Psoas muscle (tissue), 8 donors: ENCODE measurements around the gene ENPP3. TPM values are rescaled to one million over a fixed set of nuclear protein-coding genes. Genes with fewer than 3 reads are reported as not detected.

ENCODE experiments used
- ATAC-seq, 4 donors: fragments of 200-7000 bp; cut with Tn5 transposase; one replicate each; pipeline ENCODE4 v1.9.1; 2020; ENCODE audit warnings: moderate library complexity in 3 of 4, mild to moderate bottlenecking in 2 of 4
- DNase-seq, 2 donors: peaks; one replicate each; pipeline ENCODE4 v3.0.0-alpha.2; 2020
- H3K27ac ChIP-seq: fragments of 200-600 bp; one replicate; pipeline ENCODE4 v1.8.0; 2022
- H3K27me3 ChIP-seq, 3 donors: fragments of 200-600 bp in 1 of 3; one replicate each; pipeline versions ENCODE4 v1.6.1 to v1.8.0; 2013 to 2022; ENCODE audit warnings: low read length in 2 of 3, mild to moderate bottlenecking in 2 of 3, moderate library complexity in 1 of 3; ENCODE audit not compliant: insufficient read depth in 3 of 3
- H3K36me3 ChIP-seq, 2 donors: fragments of 200-600 bp in 1 of 2; one replicate each; pipeline versions ENCODE4 v1.6.1 to v1.8.0; 2013 to 2022; ENCODE audit warnings: low read depth in 1 of 2, mild to moderate bottlenecking in 1 of 2, moderate library complexity in 1 of 2; ENCODE audit not compliant: insufficient read depth in 1 of 2
- H3K4me1 ChIP-seq: fragments of 200-600 bp; one replicate; pipeline ENCODE4 v1.8.0; 2022
- H3K4me3 ChIP-seq: fragments of 200-600 bp; one replicate; pipeline ENCODE4 v1.8.0; 2022; ENCODE audit warnings: mild to moderate bottlenecking
- H3K9me3 ChIP-seq: fragments of 200-600 bp; one replicate; pipeline ENCODE4 v1.8.0; 2022
- WGBS, 3 donors: extraction: QIAGEN DNeasy Blood & Tissue Kit; methylation state at CpG; one replicate each; pipeline versions ENCODE4 v1.1.6 to v1.1.7; 2013; 5-methylcytosine and 5-hydroxymethylcytosine counted together
- intact Hi-C, 2 donors: fragments of 100-400 bp; cut with DNase I; formaldehyde crosslinking; loops; one replicate each; pipeline versions ENCODE4 v1.11.0 to v1.14.2; 2022
- polyA plus RNA-seq, 3 donors: library from polyadenylated mRNA; stranded (reverse); fragments of 200-250 nt; gene quantifications; one replicate each; pipeline ENCODE4 v1.2.3, GENCODE V29; 2013
- total RNA-seq, 4 donors: library from RNA; stranded (reverse); fragmentation: NEBNext Ultra II Directional in 2 of 4; extraction: Animal tissue kit (Norgen Biotek cat#: 25700) in 2 of 4; gene quantifications; one replicate each; pipeline versions ENCODE4 v1.2.1 to v1.2.4, GENCODE V29; 2021 to 2023
- TF ChIP-seq, protein P1 (sequence below): fragments of 200-600 bp; IDR thresholded peaks from one replicate; pipeline ENCODE4 v1.8.0; 2022; ENCODE audit warnings: antibody characterized with exemption
- donor health status: healthy with polysubstance abuse.
- donor health status: DM: no; HTN: no; CAD: no; lungs with moderate emphysema.
- donor health status: Bipolar disorder and iron deficiency.
- donor health status: healthy.
- donor health status: DM: yes; HTN: yes; CAD: no.
- donor health status: DM: no; HTN: no; CAD: no.
- donor health status: DM: no; HTN: no; CAD: no.
- donor health status: DM: yes; HTN: yes; CAD: no.

ENPP3 gene
- total and polyA plus RNA-seq, 7 donors: 0.04 to 0.34 (median 0.13) TPM; not detected in 1

- Histone ChIP-seq H3K4me3 (no peak overlapping the region), H3K27me3 (no peaks in the 10 kb centered on the region), H3K36me3 (no peaks in the 10 kb centered on the region), H3K27ac (no peak overlapping the region), H3K4me1 (no peaks in the 10 kb centered on the region), H3K9me3 (no peaks in the 10 kb centered on the region)
- DNase-seq: no peak
- intact Hi-C loops: loop anchor here in 1 of 2 donors (5.0 kb wide), 1 partner anchor 220 kb away; no protein-coding TSS in a partner anchor
- TF ChIP-seq, protein P1, sequence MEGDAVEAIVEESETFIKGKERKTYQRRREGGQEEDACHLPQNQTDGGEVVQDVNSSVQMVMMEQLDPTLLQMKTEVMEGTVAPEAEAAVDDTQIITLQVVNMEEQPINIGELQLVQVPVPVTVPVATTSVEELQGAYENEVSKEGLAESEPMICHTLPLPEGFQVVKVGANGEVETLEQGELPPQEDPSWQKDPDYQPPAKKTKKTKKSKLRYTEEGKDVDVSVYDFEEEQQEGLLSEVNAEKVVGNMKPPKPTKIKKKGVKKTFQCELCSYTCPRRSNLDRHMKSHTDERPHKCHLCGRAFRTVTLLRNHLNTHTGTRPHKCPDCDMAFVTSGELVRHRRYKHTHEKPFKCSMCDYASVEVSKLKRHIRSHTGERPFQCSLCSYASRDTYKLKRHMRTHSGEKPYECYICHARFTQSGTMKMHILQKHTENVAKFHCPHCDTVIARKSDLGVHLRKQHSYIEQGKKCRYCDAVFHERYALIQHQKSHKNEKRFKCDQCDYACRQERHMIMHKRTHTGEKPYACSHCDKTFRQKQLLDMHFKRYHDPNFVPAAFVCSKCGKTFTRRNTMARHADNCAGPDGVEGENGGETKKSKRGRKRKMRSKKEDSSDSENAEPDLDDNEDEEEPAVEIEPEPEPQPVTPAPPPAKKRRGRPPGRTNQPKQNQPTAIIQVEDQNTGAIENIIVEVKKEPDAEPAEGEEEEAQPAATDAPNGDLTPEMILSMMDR: no peak
- WGBS, 3 donors: 62 to 72% (median 69%) methylated on average over 1 of the region's 1 CpG
- no peak for ATAC-seq
These were observed 54.9 kb downstream of the ENPP3 start for GRCh38 chr6:131692031-131692430.

- TF ChIP-seq, protein P1: no peak
- Histone ChIP-seq H3K27ac (no peak overlapping the region), H3K27me3 (no peaks in the 10 kb centered on the region), H3K4me1 (no peaks in the 10 kb centered on the region), H3K4me3 (no peak overlapping the region), H3K9me3 (no peaks in the 10 kb centered on the region), H3K36me3 (no peaks in the 10 kb centered on the region)
- DNase-seq: no peak
- ATAC-seq: no peak
- intact Hi-C loops: loop anchor here in 1 of 2 donors (5.0 kb wide), 1 partner anchor 220 kb away; no protein-coding TSS in a partner anchor
These were observed 55.5 kb downstream of the ENPP3 start for GRCh38 chr6:131692589-131692988.

- WGBS, 3 donors: 82 to 83% (median 83%) methylated on average over 5 of the region's 5 CpGs
- H3K9me3 ChIP-seq: no peaks in the 10 kb centered on the region
These were observed 56.3 kb downstream of the ENPP3 start for GRCh38 chr6:131693384-131693783.

DNA sequence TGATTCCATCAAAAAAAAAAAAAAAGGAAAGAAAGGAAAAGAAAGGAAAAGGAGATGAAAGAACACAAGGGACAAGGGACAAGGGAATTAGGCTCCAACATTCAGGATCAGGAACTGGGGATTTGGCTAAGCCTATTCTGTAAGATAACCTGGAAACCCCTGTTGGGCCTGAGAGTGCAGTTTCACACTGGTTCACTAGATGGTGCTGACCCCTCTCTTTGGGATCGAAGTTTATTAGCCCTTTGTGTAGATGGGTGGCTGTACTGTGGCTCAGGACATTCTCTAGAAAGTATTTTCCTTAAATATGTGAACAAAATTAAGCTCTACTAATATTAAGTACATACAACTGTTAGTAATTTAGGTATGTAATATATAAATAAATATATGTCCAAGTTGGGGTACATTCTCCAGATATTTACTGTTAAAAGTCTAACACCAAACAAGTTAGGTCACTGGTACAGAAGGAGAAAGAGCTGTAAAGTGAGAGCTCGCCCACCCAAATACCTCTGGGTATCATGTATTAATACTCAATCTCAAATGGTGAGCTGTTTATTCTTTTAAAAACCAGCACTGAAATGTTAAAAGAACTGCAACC is 57.8 kb downstream of the ENPP3 start:
- Histone ChIP-seq H3K4me3 (no peak overlapping the region), H3K27me3 (no peaks in the 10 kb centered on the region), H3K4me1 (no peaks in the 10 kb centered on the region), H3K36me3 (no peaks in the 10 kb centered on the region), H3K9me3 (no peaks in the 10 kb centered on the region), H3K27ac (no peak overlapping the region)
- DNase-seq: peak in 1 of 2 donors; percentile 21
- intact Hi-C loops: loop anchor here (2.0 to 5.0 kb wide), 2 partner anchors 217 to 218 kb away; no protein-coding TSS in a partner anchor
- TF ChIP-seq, protein P1: peak; percentile 75
- peak; percentile 58 to 93 (median 87) for ATAC-seq
- 41 to 44% (median 42%) methylated on average over 2 of the region's 2 CpGs for WGBS, 3 donors

More at GRCh38 chr6:131693384-131693783, 56.3 kb downstream of the ENPP3 start:
- no peak overlapping the region for H3K4me3 ChIP-seq
- intact Hi-C loops: loop anchor here in 1 of 2 donors (5.0 kb wide), 1 partner anchor 219 kb away; no protein-coding TSS in a partner anchor
- no peaks in the 10 kb centered on the region for H3K27me3 ChIP-seq
- TF ChIP-seq, protein P1: no peak
- DNase-seq: no peak
- H3K27ac ChIP-seq: no peak overlapping the region
- no peak for ATAC-seq
- H3K36me3 ChIP-seq: no peaks in the 10 kb centered on the region
- no peaks in the 10 kb centered on the region for H3K4me1 ChIP-seq
